ENCODE results near the gene NPRL2.

DNA sequence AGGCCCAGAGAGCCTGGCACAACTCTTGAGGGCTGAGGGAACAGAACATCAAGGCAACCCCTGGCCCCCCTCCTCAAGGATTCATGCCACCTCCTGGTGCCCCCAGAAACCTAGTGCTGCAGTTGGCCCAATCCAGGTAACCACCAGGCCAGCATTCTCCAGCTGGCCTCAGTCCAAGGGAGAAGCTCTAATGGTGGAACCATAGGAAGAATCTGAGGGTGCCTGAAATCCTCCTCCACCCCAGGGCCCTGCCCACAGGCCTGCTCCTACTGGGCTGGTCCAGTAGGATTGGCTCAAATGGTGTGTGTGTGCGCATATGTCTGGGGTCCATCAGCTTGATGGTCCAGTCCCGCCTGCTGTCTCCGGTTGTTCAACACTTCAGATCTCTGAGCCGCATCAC, 35.8 kb downstream of the NPRL2 start:
- TF ChIP-seq EZH2 (IDR thresholded peaks at IDR 0.05; ENCODE audit: insufficient read depth, poor library complexity, severe bottlenecking): no peak
- TF ChIP-seq EZH2phosphoT487 (IDR thresholded peaks at IDR 0.05; ENCODE audit: insufficient read depth, low read depth): no peak
